K562 (cell line): Measurements from ENCODE around the gene TANK. TPM values are rescaled to one million over a fixed set of nuclear protein-coding genes. Genes with fewer than 3 reads are reported as not detected.

ENCODE experiments used
- ATAC-seq: fragments of 200-7000 bp; cut with Tn5 transposase; 3 replicates; pipeline ENCODE4 v1.9.1; 2020; ENCODE audit warnings: moderate library complexity
- Bru-seq: library from RNA; stranded (reverse); fragments of 400-500 nt; gene quantifications from one replicate; lab custom pipeline; 2021; lab: Mats Ljungman, UMichigan
- BruChase-seq, 2 experiments: library from RNA; stranded (reverse); fragments of 400-500 nt; gene quantifications; one replicate each; lab custom pipeline; 2021; lab: Mats Ljungman, UMichigan
- BruUV-seq: library from RNA; stranded (reverse); fragments of 400-500 nt; replicated peaks from 2 replicates; lab custom pipeline; 2021; lab: Mats Ljungman, UMichigan
- CTCF ChIA-PET: fragments of 300-600 bp; formaldehyde crosslinking; extraction: SDS; loops from one replicate; lab custom pipeline; 2021; ENCODE audit warnings: low intra/inter-chr PET ratio; lab: Yijun Ruan, JAX
- POLR2A ChIA-PET: fragments of 300-600, 350-650 bp; sonication (Branson Sonifier 250); formaldehyde crosslinking; extraction: SDS; loops from one replicate; lab custom pipeline; 2021; ENCODE audit warnings: antibody characterized with exemption, inconsistent platforms; lab: Yijun Ruan, JAX
- DNase-seq, 4 experiments: peaks; one replicate each; pipeline versions ENCODE4 v3.0.0 to v3.0.0-alpha.2; 2011 to 2018; ENCODE audit warnings: low spot score in 3 of 4, mixed read lengths in 3 of 4; ENCODE audit errors: extremely low read depth in 1 of 4
- FAIRE-seq: peaks from 2 replicates; lab custom pipeline; 2011; peaks lifted over from hg19 to GRCh38; lab: Jason Lieb, UNC
- H2AFZ ChIP-seq: 2 replicates; pipeline ENCODE4 v1.6.0; 2011; ENCODE audit warnings: low read depth, low read length, control low read depth, inconsistent platforms
- H3K27ac ChIP-seq: fragments of 200-600 bp; 3 replicates; pipeline ENCODE4 v1.8.0; 2011; ENCODE audit warnings: low read depth, mild to moderate bottlenecking, control low read depth, inconsistent platforms, low read length, moderate library complexity, mixed read lengths; ENCODE audit errors: extremely low read depth
- H3K27me3 ChIP-seq, 2 experiments: fragments of 300-600 bp in 1 of 2; 2 replicates in 1 of 2; 3 replicates in 1 of 2; pipeline versions ENCODE4 v1.6.0 to v1.8.0; 2011; ENCODE audit warnings: inconsistent platforms in 2 of 2, low read length in 2 of 2, mild to moderate bottlenecking in 1 of 2, mixed read lengths in 1 of 2, moderate library complexity in 1 of 2; ENCODE audit not compliant: control insufficient read depth in 2 of 2, insufficient read depth in 2 of 2
- H3K36me3 ChIP-seq: fragments of 300-600 bp; 3 replicates; pipeline ENCODE4 v1.8.0; 2011; ENCODE audit warnings: mild to moderate bottlenecking, low read length, inconsistent platforms; ENCODE audit not compliant: control insufficient read depth, insufficient read depth
- H3K4me1 ChIP-seq, 2 experiments: fragments of 200-600 bp in 1 of 2; replicated peaks in 1 of 2; 2 replicates in 1 of 2; 3 replicates in 1 of 2; pipeline versions ENCODE4 v1.5.1 to v1.8.0; 2011; ENCODE audit warnings: inconsistent platforms in 2 of 2, low read length in 2 of 2, mild to moderate bottlenecking in 1 of 2, mixed read lengths in 1 of 2, moderate library complexity in 1 of 2; ENCODE audit not compliant: control insufficient read depth in 2 of 2, insufficient read depth in 2 of 2
- H3K4me2 ChIP-seq: 2 replicates; pipeline ENCODE4 v1.6.1; 2011; ENCODE audit warnings: low read length, control low read depth, inconsistent platforms, mixed read lengths; ENCODE audit not compliant: insufficient read depth
- H3K4me3 ChIP-seq: fragments of 200-600 bp; sonication (generic), shearing (Covaris generic); 2 replicates; pipeline ENCODE4 v1.5.1; 2016; ENCODE audit warnings: control low read depth, inconsistent platforms
- H3K79me2 ChIP-seq: fragments of 200-600 bp; 3 replicates; pipeline ENCODE4 v1.8.0; 2011; ENCODE audit warnings: low read length, inconsistent platforms; ENCODE audit not compliant: control insufficient read depth, insufficient read depth
- H3K9ac ChIP-seq, 2 experiments: 2 replicates each; pipeline versions ENCODE4 v1.6.0 to v1.6.1; 2011; ENCODE audit warnings: low read depth in 2 of 2, low read length in 2 of 2, control low read depth in 1 of 2, inconsistent platforms in 1 of 2, mild to moderate bottlenecking in 1 of 2, mixed read lengths in 1 of 2; ENCODE audit not compliant: insufficient read depth in 1 of 2
- H3K9me1 ChIP-seq: one replicate; pipeline ENCODE4 v1.6.0; 2011; ENCODE audit warnings: inconsistent platforms, mild to moderate bottlenecking, low read length, moderate library complexity; ENCODE audit not compliant: control insufficient read depth, insufficient read depth
- H3K9me3 ChIP-seq: replicated peaks from 2 replicates; pipeline ENCODE4 v1.5.1; 2011; ENCODE audit warnings: low read depth, low read length, inconsistent platforms; ENCODE audit not compliant: control insufficient read depth, insufficient read depth
- H4K20me1 ChIP-seq: replicated peaks from 2 replicates; pipeline ENCODE4 v1.6.1; 2011; ENCODE audit warnings: low read length, inconsistent platforms, mixed read lengths; ENCODE audit not compliant: control insufficient read depth, insufficient read depth
- ARID1B ChIP-seq: fragments of 450-650 bp; IDR thresholded peaks from 2 replicates; pipeline ENCODE4 v1.6.1; 2016; ENCODE audit warnings: antibody characterized with exemption, mild to moderate bottlenecking, inconsistent platforms
- BRF1 ChIP-seq: IDR thresholded peaks from 3 replicates; pipeline ENCODE4 v1.6.1; 2011; ENCODE audit warnings: borderline replicate concordance, mild to moderate bottlenecking; ENCODE audit not compliant: insufficient read length; ENCODE audit errors: extremely low read depth
- ELF4 ChIP-seq: fragments of 450-650 bp; formaldehyde crosslinking; IDR thresholded peaks from 2 replicates; pipeline ENCODE4 v1.4.0; 2022; ENCODE audit warnings: missing genetic modification characterization
- ESRRA ChIP-seq: fragments of 450-650 bp; IDR thresholded peaks from 2 replicates; pipeline ENCODE4 v1.6.1; 2014; ENCODE audit warnings: low read depth, mild to moderate bottlenecking, moderate library complexity, borderline replicate concordance
- PHB2 ChIP-seq: fragments of 450-650 bp; IDR thresholded peaks from 2 replicates; pipeline ENCODE4 v1.6.1; 2017; ENCODE audit warnings: low read depth
- PML ChIP-seq: IDR thresholded peaks from 2 replicates; pipeline ENCODE4 v1.6.1; 2012; ENCODE audit warnings: low read length, inconsistent platforms
- TAF15 ChIP-seq: fragments of 200-400 bp; formaldehyde crosslinking; IDR thresholded peaks from 2 replicates; pipeline ENCODE4 v1.6.1; 2017; ENCODE audit warnings: mild to moderate bottlenecking, low read depth, low read length, moderate library complexity
- ZNF212 ChIP-seq: fragments of 450-650 bp; formaldehyde crosslinking; IDR thresholded peaks from 2 replicates; pipeline ENCODE4 v1.4.0; 2020; ENCODE audit warnings: mild to moderate bottlenecking
- WGBS: fragments of 100-300 bp; shearing (Covaris generic); methylation state at CpG from one replicate; pipeline ENCODE4 v1.1.6; 2016; ENCODE audit warnings: low coverage, mixed read lengths; ENCODE audit not compliant: insufficient coverage; ENCODE audit errors: missing lambda C conversion rate; 5-methylcytosine and 5-hydroxymethylcytosine counted together
- in situ Hi-C: fragments of 300-500 bp; cut with MboI; formaldehyde crosslinking; loops from 4 replicates; pipeline ENCODE4 v1.15.0; 2018; ENCODE audit warnings: inconsistent platforms, mixed read lengths
- intact Hi-C: fragments of 100-400 bp; cut with micrococcal nuclease; formaldehyde crosslinking; loops from 2 replicates; pipeline ENCODE4 v1.14.2; 2022
- long read RNA-seq, 3 experiments: library from polyadenylated mRNA in 2 of 3; library from RNA in 1 of 3; unstranded in 2 of 3; stranded (forward) in 1 of 3; transcript quantifications; one replicate each; pipeline ENCODE4 v2.0.0, GENCODE V29; 2019 to 2022
- polyA minus RNA-seq, 3 experiments: library from RNA; depleted of rRNA, polyadenylated mRNA; stranded (reverse); fragments of >200 nt; gene quantifications; 2 replicates each; pipeline ENCODE4 v1.2.3, GENCODE V29; 2011
- polyA plus RNA-seq, 8 experiments: library from polyadenylated mRNA; depleted of rRNA in 4 of 8; stranded (reverse) in 5 of 8; unstranded in 3 of 8; fragments of >200 nt; fragmentation: Nextera tagmentation in 2 of 8; fragmentation: Illumina TruSeq in 1 of 8; extraction: Ambion mirVana in 2 of 8; extraction: Trizol in 1 of 8; gene quantifications; 2 replicates each; pipeline versions ENCODE4 v1.2.1 to v1.2.3, GENCODE V29; 2011 to 2014; ENCODE audit warnings: inconsistent platforms in 1 of 8, missing spikeins in 1 of 8
- total RNA-seq, 7 experiments: library from RNA; depleted of rRNA in 6 of 7; stranded (reverse); fragments of >200 nt in 6 of 7; fragmentation: Illumina TruSeq in 2 of 7; extraction: Trizol in 2 of 7; gene quantifications; 2 replicates each; pipeline versions ENCODE4 v1.2.1 to v1.2.3, GENCODE V29; 2011 to 2021; ENCODE audit warnings: low replicate concordance in 1 of 7
- TF ChIP-seq, protein P1 (sequence below), 2 experiments: fragments of 450-650 bp; conservative IDR thresholded peaks; 2 replicates each; pipeline ENCODE4 v1.6.1; 2017; ENCODE audit warnings: mild to moderate bottlenecking in 2 of 2, moderate library complexity in 2 of 2
- TF ChIP-seq, protein P2 (sequence below): sonication (generic); formaldehyde crosslinking; IDR thresholded peaks from 2 replicates; pipeline ENCODE4 v1.8.0; 2022; ENCODE audit warnings: mild to moderate bottlenecking, missing genetic modification reagents

Gene TANK, protein sequence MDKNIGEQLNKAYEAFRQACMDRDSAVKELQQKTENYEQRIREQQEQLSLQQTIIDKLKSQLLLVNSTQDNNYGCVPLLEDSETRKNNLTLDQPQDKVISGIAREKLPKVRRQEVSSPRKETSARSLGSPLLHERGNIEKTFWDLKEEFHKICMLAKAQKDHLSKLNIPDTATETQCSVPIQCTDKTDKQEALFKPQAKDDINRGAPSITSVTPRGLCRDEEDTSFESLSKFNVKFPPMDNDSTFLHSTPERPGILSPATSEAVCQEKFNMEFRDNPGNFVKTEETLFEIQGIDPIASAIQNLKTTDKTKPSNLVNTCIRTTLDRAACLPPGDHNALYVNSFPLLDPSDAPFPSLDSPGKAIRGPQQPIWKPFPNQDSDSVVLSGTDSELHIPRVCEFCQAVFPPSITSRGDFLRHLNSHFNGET
- total RNA-seq (2011; cell fraction: chromatin; rRNA removed; ENCODE audit: low replicate concordance): 125 and 212 TPM in 2 replicates
- 37.7 and 60.5 TPM in 2 replicates for total RNA-seq (2011; cell fraction: nucleolus; rRNA removed)
- total RNA-seq (2011; cell fraction: nucleoplasm; rRNA removed): 98.7 and 143 TPM in 2 replicates
- total RNA-seq (2014; rRNA removed) (33.6 and 43.0 TPM in 2 replicates), total RNA-seq (2014; rRNA removed; fragmentation: Illumina TruSeq; extraction: Trizol) (67.4 and 89.5 TPM in 2 replicates), total RNA-seq (2015; rRNA removed; fragmentation: Illumina TruSeq; extraction: Trizol) (48.9 and 54.4 TPM in 2 replicates), total RNA-seq (2021) (45.6 and 49.2 TPM in 2 replicates), polyA plus RNA-seq (2011; rRNA removed) (52.0 and 60.1 TPM in 2 replicates), polyA plus RNA-seq (2014; fragmentation: Illumina TruSeq; extraction: Trizol) (49.4 and 53.8 TPM in 2 replicates), polyA plus RNA-seq (2014; fragmentation: Nextera tagmentation; extraction: Ambion mirVana) (10 to 100 TPM; 83.7 to 91.5 TPM), polyA plus RNA-seq (2014; rRNA removed) (47.1 and 56.6 TPM in 2 replicates), polyA minus RNA-seq (2011; rRNA and poly(A)+ RNA removed) (48.7 and 78.6 TPM in 2 replicates), Bru-seq, nascent RNA (percentile 86 among the genes with signal in this experiment), BruChase-seq, experiment 1, labeled RNA remaining after a 2-hour chase (percentile 89 among the genes with signal in this experiment), BruChase-seq, experiment 2, labeled RNA remaining after a 6-hour chase (percentile 87 among the genes with signal in this experiment)
- 11.0 and 16.5 TPM in 2 replicates for polyA plus RNA-seq (2011; cell fraction: cytosol; rRNA removed)
- 59.3 and 109 TPM in 2 replicates for polyA plus RNA-seq (2011; cell fraction: nucleus; rRNA removed)
- 41.1 and 65.3 TPM in 2 replicates for polyA plus RNA-seq (2012)
- 11.5 and 17.8 TPM in 2 replicates for polyA minus RNA-seq (2011; cell fraction: cytosol; rRNA and poly(A)+ RNA removed)
- polyA minus RNA-seq (2011; cell fraction: nucleus; rRNA and poly(A)+ RNA removed): 92.6 and 179 TPM in 2 replicates
- long read RNA-seq, experiment 1, transcript TANK-202 (8 exons, 2,171 nt): major isoform, 44 of 112 reads
- long read RNA-seq, experiment 1, partial matches to known transcripts: 10 of 112 reads
- long read RNA-seq, experiment 1, other reads (novel, unspliced or antisense): 55 of 112 reads
- long read RNA-seq, experiment 2, partial matches to known transcripts: 5 of 18 reads
- long read RNA-seq, experiment 2, other reads (novel, unspliced or antisense): 10 of 18 reads
- long read RNA-seq, experiment 3, transcript TANK-202 (8 exons, 2,171 nt): major isoform, 17 of 37 reads
- long read RNA-seq, experiment 3, partial matches to known transcripts: 2 of 37 reads
- long read RNA-seq, experiment 3, other reads (novel, unspliced or antisense): 15 of 37 reads

DNA sequence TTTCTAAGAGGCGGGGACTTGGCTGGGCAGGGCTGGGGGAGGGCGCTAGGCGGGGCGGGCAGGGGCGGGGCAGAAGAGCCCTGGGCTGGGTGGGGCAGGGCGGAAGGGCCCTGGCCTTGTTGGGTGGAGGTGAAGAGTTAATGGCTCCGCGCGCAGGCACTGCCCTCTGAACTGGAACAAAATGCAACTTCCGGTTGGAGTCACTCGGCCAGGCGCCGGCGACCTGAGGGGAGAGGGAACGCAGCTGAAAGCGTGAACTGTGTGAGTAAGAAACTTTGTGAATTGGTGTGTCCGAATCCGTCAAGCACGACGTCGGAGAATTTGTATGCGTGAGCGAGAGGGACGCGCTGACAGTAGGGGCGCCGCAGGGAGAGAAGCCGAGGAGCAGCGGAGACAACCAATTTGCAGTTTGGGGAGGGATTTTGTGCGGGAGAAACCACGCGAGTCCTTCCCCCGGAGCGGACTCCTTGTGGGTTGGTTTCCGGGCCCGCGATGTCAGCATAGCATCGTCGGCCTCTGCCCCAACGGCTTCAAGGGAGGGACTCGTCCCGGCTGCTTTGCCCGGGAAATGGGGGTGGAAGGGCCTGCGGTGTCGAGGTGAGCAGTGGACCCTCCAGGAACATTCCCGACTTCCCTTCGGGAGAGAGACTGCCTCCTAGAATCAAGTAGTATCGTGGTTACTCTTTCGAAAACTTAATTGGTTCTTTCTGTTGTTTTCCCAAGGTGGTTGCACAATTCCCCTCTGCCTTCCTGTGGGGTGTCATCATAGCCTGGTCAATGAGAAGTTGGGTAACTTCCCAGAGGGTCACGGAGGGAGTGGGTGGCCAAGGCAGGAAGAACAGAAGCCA, at the start of gene TANK:
TSS of gene TANK (plus strand) at position 203 of the 848 bp plus-strand sequence. CDS start 19,235 bp downstream, outside the sequence.
- peaks cover 51% of the 10 kb centered on the region for H3K79me2 ChIP-seq
- FAIRE-seq: peak; percentile 84
- in situ Hi-C loops: no loop called here
- no peaks in the 10 kb centered on the region for H3K9me1 ChIP-seq
- no peaks in the 10 kb centered on the region for H3K9me3 ChIP-seq
- ATAC-seq: peak; percentile 95
- peak within 1 kb of the TSS; percentile 97 for H3K9ac ChIP-seq
- POLR2A ChIA-PET: interaction anchor here (0.6 to 1.0 kb wide), 3 partner anchors 11 to 58 kb away, joined by 3 read pairs; no protein-coding TSS in a partner anchor
- H3K4me2 ChIP-seq: peak within 1 kb of the TSS; percentile 91
- WGBS: under 1% methylated on average over 41 of the region's 50 CpGs
- H3K4me1 ChIP-seq: peaks cover 0 to 7% of the 10 kb centered on the region in 2 experiments; a peak in 2 of 5 replicates
- intact Hi-C loops: loop anchor here (1.0 to 2.0 kb wide), 2 partner anchors 13 to 148 kb away; partner anchors contain the start of gene PSMD14
- peak within 1 kb of the TSS; percentile 68 for H3K4me3 ChIP-seq
- H3K27ac ChIP-seq: peak within 1 kb of the TSS; percentile 93
- H3K36me3 ChIP-seq: peaks cover 29% of the 10 kb centered on the region
- no peaks in the 10 kb centered on the region for H3K27me3 ChIP-seq
- CTCF ChIA-PET: no interaction called here
- BruUV-seq: no TSS peak
- no peaks in the 10 kb centered on the region for H4K20me1 ChIP-seq
- DNase-seq: peak; percentile 98 to 99 (median 98)
- H2AFZ ChIP-seq: peak within 1 kb of the TSS; percentile 89
- no peak for TF ChIP-seq TAF15
- 0 out of 2 replicates have a peak, but pooled peaks have one; percentile 10 for TF ChIP-seq ARID1B
- TF ChIP-seq, protein P1, sequence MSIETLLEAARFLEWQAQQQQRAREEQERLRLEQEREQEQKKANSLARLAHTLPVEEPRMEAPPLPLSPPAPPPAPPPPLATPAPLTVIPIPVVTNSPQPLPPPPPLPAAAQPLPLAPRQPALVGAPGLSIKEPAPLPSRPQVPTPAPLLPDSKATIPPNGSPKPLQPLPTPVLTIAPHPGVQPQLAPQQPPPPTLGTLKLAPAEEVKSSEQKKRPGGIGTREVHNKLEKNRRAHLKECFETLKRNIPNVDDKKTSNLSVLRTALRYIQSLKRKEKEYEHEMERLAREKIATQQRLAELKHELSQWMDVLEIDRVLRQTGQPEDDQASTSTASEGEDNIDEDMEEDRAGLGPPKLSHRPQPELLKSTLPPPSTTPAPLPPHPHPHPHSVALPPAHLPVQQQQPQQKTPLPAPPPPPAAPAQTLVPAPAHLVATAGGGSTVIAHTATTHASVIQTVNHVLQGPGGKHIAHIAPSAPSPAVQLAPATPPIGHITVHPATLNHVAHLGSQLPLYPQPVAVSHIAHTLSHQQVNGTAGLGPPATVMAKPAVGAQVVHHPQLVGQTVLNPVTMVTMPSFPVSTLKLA (conservative IDR thresholded peaks at IDR 0.05): peak; percentile 31 to 83; a peak in 3 of 4 replicates
- TF ChIP-seq, protein P2, sequence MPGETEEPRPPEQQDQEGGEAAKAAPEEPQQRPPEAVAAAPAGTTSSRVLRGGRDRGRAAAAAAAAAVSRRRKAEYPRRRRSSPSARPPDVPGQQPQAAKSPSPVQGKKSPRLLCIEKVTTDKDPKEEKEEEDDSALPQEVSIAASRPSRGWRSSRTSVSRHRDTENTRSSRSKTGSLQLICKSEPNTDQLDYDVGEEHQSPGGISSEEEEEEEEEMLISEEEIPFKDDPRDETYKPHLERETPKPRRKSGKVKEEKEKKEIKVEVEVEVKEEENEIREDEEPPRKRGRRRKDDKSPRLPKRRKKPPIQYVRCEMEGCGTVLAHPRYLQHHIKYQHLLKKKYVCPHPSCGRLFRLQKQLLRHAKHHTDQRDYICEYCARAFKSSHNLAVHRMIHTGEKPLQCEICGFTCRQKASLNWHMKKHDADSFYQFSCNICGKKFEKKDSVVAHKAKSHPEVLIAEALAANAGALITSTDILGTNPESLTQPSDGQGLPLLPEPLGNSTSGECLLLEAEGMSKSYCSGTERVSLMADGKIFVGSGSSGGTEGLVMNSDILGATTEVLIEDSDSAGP (CRISPR knock-in tag): no peak
- TF ChIP-seq PHB2: 0 out of 2 replicates have a peak, but pooled peaks have one; percentile 48
- no peak for TF ChIP-seq ZNF212
- peak; percentile 85 for TF ChIP-seq PML
- 0 out of 2 replicates have a peak, but pooled peaks have one; percentile 9 for TF ChIP-seq ESRRA
- no peak for TF ChIP-seq BRF1
- TF ChIP-seq ELF4: peak; percentile 64; the same call in 1 of the 2 replicates
